Activated T-cell treated with anti-CD3 and anti-CD28 coated beads for 1 hour (primary cell): ENCODE measurements around the gene KCTD15.

Experiments
- DNase-seq: peaks from one replicate; pipeline ENCODE4 v3.0.0-alpha.2; 2020; ENCODE audit warnings: low read depth

Gene KCTD15, protein sequence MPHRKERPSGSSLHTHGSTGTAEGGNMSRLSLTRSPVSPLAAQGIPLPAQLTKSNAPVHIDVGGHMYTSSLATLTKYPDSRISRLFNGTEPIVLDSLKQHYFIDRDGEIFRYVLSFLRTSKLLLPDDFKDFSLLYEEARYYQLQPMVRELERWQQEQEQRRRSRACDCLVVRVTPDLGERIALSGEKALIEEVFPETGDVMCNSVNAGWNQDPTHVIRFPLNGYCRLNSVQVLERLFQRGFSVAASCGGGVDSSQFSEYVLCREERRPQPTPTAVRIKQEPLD

DNA sequence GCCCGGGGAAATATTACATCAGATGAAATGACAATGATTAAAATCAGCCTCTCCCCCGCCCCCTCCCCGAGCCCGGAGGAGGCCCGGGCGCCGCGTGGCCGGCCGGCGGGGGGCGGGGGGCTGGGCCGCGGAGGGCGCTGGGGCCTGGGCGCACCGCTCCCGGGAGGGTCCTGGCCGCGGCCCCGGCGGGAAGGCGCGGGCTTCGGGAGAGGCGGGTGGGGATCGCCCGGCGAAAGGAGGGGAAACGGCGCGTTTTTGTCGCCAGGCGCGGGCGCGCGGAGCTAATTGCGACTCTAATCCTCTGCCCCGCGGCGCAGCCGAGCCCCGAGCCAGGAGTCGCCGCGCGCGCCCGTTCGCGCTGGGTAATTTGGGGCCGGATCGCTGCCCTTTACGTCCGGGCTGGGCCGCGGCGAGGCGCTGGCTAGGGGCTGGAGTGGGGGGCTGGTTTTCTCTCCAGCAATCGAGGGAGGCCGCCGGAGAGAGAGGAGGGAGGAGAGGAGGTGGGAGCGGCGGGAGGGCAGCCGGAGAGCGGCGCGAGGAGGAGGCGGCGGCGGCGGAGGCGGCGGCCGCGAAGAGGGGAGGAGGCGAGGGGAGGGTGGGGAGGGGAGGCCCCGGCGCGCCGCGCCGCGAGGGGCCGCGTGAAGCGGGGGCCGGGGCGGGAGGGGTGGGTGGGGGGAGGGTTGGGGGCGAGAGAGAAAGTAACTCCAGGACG lies at the start of gene KCTD15:
TSS of gene KCTD15 (plus strand) at position 707 of the 712 bp plus-strand sequence. CDS start 3,585 bp downstream, outside the sequence.
- DNase-seq = no peak

- no peak for DNase-seq
Observed at GRCh38 chr19:33747273-33747672, 49.4 kb upstream of the KCTD15 start.

- no peak for DNase-seq
Observed at GRCh38 chr19:33748231-33748630, 48.4 kb upstream of the KCTD15 start.

DNA sequence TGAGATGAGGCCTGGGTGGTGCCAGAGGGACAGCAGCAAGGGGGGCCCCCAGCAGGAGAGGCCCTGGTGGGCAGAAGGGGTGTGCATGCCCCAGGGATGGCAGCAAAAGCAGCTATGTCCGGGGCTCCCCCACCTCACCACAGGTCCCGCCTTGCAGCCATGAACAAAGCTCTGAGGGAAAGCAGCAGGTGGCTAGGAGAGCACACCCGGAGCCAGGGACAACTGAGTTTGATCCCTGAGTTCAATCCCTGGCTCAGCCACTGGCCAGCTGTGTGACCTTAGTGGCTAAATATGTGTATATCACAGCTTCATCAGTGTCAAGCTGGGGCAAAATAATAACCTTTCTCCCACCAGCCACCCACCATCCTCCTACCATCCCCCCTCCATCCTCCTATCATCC lies 47.7 kb upstream of the KCTD15 start:
- DNase-seq = no peak

DNA sequence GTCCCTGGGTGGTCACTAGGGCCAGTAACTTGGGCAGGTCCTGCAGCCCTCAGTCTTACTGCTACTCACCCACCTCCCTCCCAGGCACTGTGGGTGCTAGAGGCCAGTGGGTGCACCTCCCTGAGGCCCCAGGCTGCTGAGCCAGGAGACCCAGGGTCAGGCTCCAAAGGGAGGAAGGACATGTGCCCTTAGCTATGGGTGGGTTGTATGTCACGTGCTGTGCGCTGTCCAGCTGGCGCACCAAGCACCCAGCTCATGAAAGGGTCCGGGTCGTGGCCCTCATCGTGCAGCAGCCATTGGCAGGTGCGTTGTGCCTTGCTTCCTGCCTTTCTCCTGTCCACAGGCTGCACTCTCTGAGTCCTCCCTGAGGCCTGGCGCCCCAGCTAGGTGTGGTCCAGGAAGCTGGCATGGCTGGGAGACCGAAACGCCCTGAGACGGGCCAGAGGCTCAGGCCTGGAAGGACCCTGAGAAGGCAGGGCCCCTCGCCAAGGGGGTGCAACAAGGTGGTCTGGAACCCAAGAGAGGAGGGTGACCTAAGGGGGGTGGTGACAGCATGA lies 47.0 kb upstream of the KCTD15 start:
- DNase-seq = no peak

GRCh38 chr19:33750587-33751435 lies 45.9 kb upstream of the KCTD15 start:
- DNase-seq = no peak

GRCh38 chr19:33751436-33751770 lies 45.3 kb upstream of the KCTD15 start:
- no peak for DNase-seq

DNA sequence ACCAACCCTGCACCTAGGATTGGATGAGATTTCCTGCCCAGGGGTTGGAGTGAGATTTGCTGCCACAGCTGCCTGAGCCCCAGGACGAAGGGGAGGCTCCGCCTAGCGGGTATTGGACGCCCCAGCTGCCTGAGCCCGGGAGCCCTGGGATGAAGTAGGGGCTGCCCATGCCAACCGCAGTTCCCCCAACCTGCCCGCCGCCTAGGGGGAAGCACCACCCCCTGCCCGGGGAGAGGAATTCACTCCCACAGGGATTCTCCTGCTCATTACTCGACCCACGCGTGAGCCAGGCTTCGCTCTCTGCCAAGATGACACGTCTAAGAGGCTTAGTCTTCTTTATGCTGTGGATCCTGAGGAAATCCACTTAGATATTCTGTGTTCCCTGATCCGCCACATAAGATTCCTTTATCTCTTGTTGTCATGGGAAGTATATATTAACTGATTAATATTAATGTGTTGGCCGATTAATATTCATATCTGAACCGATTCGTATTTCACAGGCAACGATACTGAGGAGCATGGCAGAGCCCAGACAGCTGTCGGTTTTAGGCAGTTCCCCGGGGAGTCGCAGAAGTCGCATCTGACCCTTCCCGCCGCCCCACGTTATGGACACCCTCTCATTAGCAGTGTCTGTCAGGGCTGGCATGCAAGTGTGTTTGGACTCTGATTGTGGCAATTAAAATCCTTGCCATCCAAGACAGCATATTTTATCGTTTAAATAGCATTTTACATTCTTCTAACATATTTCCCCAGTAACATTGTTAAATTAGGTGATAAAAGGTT lies 44.5 kb upstream of the KCTD15 start:
- no peak for DNase-seq

GRCh38 chr19:33752945-33753344 lies 43.7 kb upstream of the KCTD15 start:
- DNase-seq = no peak

- DNase-seq = no peak
Observed at GRCh38 chr19:33754361-33754760, 42.3 kb upstream of the KCTD15 start.

DNA sequence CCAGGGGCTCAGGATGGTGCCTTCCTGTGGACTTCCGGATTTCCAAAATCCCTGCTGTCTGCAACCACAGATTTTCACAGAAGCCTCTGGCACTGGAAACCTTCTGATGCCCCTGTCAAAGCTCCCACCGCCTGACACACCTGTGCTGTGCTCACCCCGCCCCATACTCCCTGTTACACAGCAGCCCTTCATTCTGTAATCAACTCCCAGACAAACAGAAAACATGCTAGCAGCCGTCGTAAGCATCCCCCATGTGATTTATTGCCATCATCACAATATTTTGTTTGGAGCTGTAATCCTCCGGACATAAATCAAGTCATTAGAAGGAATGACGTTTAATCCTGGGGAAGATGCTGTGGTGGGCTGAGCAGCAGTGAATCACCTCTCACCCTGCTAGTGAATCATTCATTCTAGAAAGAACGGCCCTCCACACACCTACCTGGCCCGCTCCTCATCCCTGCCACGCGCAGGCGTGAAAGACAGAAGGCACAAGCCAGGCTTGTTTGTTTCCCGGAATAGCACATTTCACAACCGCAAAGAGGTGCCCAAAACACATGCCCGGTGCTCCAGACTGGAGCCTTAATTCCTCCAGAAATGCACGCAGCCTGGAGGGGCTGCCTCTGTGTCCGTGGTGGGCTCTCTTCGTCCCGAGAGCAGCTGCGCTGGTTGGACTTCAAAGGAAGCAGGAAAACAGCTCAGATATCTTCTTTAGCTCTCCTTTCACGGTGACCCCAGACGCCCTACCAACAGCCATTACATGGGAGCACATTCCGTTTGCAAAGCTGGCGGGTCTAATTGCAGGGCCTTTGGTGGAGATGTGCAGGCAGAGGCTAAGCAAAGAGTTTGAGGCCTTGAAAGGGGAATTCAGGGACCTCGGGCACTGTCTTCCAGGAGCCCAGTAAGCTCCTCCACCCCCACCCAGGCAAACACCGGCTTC lies 41.3 kb upstream of the KCTD15 start:
- DNase-seq = no peak

- DNase-seq = no peak
Observed at GRCh38 chr19:33756177-33756576, 40.5 kb upstream of the KCTD15 start.

- no peak for DNase-seq
Observed at GRCh38 chr19:33758541-33759013, 38.1 kb upstream of the KCTD15 start.

GRCh38 chr19:33759356-33759755 lies 37.3 kb upstream of the KCTD15 start:
- no peak for DNase-seq

DNA sequence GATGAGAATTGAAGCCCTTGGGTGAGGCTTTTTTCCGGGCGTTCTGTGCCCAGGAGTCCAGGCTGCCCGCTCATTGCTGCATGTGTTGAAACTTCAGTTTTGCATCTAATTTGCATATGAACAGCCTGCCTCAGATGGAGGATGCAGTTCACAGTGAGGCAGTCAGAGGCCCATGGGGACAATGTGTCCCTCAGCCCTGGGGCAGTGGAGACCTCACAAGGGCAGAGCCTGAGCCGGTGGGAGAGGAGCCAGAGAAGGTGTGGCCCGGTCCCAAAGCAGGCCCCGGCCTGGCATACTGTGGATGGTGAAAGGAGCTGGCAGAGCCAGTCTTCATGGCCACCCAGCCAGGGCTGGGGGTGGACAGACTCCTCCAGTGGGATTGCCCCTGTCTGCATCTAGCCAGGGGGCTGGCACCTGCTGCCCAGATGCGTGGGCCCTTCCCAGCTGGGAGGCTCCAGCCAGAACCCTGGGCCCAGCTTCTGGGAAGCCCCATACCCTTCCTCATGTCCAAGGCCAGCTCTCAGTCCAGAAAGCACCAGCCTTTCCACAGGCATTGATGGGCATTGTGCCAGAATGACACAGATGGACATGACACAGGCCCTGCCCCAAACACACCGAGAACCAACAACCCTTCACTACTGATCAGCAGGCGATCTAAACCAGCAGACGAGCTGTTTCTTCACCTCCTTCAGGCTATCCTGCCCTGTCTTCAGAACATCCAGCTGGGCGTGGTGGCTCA lies 32.9 kb upstream of the KCTD15 start:
- DNase-seq = no peak

GRCh38 chr19:33766623-33767022 lies 30.0 kb upstream of the KCTD15 start:
- no peak for DNase-seq

DNA sequence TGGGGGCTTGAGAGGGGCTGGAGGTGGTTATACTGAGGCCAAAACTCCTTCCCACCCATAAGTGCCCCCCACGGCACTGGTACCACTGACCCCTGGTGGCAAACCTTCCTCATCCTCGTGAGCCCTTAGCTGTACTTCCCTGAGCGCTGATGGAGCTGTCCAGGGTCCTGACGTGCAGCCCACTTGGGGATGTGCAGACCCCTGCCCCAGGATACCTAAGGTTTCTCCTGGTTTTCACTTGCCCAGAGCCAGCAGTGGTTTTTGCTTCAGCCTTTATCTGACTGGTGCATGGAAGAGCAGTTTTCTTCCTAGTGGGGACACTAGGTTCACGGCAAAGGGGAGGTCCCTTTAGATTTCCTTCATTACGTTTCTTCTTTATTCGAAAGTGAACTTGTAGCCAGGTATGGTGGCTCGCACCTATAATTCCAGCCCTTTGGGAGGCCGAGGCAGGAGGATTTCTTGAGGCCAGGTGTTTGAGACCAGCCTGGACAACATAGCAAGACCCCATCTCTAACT lies 28.7 kb upstream of the KCTD15 start:
- DNase-seq = no peak

DNA sequence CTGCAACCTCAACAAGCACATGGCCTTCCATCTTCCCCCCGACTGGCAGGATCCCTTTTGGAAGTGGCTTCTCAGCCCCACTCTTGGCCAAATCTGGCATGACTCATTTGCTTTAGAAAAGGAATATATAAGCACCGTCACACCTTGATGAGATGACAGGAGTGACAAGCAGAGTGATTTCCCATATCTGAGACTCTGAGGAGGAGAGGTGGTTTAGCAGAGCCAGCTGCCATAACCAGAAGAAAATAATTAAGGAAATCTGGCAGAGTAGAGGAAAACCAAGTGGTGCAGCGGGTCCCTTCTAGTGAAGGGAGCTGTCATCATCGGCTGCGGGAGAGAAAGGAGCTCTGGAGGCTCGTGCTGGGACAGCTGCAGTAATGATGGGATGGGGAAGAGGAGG lies 27.5 kb upstream of the KCTD15 start:
- no peak for DNase-seq

- no peak for DNase-seq
Observed at GRCh38 chr19:33770107-33770506, 26.6 kb upstream of the KCTD15 start.
